Stimulated activated CD8-positive, alpha-beta memory T cell treated with anti-CD3 and anti-CD28 coated beads, Interleukin-2, amount 100 ng/mL, for 1 hour (primary cell): Measurements from ENCODE around the gene DNAH8.

Source experiments
- DNase-seq, 2 donors: peaks; one replicate each; pipeline ENCODE4 v3.0.0-alpha.2; 2020; ENCODE audit warnings: low read depth in 2 of 2

The DNAH8 gene

DNA sequence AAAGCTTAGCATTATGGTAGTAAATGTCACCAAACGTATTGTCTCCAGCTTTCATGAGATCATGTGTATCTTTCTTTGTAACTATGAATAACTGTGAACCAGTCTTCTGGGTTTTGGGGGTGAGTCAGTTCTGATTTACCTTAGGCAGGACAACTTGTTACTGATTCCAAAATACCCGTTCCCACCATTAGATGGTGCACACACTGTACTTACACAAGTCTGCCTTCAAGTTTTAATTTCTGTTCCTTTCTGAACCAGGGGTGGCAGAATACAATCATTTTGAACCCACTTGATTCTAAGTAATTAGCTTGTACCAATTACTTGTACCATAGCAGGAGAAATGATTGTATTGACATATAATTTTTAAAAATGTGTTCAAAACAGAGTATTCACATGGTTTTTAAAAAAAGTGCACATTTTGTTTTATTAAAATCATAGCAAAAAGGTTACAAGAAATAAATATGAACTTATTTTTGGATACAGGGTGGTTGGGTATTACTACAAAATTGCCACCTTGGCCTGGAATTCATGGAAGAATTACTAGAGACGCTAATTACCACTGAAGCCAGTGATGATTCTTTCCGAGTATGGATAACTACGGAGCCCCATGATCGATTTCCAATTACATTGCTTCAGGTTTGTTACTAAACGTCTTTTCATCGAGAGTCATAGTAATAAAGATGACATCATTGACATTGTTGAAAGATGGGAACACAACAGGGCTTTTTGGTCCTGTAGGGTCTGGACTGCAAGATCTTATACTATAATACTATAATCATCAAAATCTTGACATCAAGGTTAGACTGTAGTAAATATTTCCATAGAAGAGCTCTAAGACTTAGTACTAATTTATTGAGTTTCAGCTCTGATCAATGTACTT lies 258.3 kb downstream of the DNAH8 start:
- DNase-seq: no peak

DNA sequence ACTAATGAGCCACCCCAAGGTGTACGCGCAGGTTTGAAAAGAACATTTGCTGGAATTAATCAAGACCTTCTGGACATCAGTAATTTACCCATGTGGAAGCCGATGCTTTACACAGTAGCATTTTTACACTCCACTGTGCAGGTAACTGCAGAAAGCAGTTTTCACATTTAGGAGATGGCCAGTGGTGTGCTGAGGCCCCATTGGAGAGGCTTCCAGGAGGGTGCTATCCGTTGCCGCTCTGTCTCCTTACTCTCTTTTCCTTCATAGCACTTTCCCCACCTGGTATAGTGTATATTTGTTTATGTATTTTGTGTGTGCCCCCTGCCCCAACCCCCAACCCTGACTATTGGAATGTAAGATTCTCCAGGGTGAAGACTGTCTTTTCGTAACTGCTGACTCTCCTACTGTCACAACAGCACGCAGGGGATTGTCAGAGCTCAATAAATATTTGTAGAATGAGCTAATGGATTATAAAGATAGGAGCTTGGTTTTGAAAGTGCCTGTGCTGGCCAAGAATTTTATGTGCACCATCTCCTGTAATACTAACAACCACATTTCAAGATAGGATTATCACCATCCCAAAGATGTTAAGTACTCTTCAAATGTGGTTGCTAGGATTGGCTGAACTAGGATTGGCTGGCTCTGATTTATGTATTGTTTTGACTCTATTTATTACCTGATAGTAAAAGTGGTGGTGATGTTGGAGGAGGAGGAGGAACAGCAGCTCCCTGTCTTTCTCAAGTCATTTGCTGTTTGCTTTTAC lies 259.5 kb downstream of the DNAH8 start:
- DNase-seq: no peak

DNA sequence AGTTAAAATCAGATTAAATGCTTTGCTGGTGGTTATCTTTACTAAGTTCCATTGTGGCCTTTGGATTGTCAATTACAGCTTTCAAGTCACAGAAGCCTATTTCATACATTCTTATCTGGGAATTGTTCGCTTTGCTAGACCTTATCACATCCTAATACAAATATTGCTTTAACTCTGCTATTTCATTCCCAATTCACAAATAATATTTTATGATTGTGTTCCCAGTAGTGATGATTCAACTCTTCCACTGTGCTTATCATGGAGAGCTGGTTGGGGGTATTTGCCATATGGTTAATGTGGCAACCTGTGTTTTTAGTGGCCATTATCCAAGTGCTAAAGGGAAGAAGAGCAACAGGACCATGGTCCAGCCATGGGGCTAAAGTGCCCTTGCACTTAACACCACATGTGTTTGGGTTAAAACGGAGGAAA lies 260.5 kb downstream of the DNAH8 start:
- no peak for DNase-seq

DNA sequence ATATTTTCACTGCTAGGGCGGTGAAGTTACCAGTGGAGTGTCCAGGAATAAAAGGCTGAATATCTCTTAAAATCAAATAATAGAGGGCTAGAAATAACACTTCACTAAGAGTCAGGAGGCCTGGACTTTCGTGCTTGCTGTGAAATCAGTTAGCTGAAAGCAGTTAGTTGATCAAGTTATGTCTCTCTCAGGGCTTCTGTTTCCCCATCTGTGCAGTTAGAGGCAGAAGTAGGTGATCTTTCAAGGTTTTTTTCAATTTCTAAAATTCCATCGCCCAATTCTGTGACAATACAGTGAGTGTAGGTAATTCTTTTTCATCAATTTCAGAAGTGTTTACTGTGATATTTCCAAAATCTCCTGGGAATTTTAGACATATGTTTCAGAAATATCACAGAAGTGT lies 260.9 kb downstream of the DNAH8 start:
- no peak for DNase-seq

DNA sequence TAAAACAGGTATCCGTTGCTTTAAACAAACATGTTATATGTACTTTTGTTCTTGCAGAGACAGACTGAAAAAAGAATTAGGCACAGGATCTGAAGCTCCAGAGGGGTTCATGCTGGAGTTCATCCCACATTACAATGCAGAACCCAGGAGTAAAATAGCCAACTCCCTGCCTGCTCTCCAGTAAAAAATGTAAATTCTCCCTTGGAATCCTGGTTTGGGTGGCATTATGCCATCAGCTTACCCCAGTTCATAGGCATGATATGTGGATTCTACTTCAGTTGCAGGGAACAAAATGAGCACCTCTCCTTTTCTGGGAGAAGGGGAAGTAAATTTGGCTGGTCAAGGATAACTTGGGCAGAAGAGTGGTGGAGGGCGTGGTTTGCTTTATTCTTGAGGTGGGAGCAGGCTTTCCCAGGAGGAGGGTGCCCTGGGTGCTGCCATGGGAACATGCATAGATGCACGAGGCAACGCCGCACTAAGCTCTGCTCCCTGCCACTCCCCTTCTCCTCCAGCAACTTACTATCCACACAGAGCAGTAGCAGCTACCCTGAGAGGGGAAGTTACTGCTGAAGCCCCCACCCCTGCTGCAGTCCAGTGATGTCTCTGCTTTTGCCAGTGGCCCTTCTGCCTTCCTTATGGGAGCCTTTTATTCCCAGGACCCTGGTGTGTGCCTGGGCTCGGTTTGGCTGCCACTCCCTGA lies 261.8 kb downstream of the DNAH8 start:
- no peak for DNase-seq

DNA sequence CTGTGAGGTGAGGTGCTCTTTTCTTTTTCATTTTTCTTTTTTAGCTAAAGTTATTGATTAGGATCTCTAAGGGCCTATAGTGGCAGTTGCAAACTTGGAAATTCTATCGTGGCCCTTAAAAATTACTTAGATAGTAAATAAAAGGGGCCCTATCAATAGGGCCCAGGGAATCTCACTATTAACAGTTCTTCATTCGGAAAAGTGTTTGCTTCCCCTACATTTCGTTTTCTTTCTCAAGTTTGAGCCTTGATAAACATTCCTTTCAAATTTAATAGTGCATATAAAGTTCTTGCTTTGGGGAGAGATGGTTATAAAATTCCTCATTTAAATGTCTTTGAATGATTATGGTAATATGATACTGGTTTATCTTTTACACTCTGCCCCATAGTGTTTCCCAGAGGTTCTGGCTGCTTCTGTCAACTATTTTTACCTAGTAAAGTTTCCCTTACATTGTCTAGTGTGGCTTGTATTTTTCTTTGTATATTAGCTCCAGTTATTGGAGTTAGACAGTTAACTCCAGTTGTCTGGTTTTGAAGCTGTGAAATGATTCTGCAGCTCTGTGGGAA lies 263.1 kb downstream of the DNAH8 start:
- DNase-seq: no peak

DNA sequence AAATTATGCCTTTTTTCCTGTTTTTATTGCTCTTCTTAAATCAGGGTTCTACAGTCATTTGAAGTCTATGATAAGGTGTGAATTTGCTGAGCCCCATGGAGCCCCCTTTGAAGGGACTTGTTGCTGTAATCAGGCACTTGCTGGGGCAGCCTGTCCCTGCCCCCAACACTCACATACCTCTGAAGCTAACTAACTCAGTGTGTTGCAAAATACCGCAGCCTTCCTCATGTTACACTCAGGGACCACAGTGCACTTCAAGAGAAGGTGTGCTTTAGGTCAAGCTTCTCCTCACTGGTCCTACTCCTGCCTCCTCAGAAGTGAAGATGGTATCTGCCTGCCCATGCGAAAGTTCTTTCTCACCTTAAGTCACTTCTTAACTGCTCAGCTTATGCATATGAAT lies 267.4 kb downstream of the DNAH8 start:
- DNase-seq: no peak

DNA sequence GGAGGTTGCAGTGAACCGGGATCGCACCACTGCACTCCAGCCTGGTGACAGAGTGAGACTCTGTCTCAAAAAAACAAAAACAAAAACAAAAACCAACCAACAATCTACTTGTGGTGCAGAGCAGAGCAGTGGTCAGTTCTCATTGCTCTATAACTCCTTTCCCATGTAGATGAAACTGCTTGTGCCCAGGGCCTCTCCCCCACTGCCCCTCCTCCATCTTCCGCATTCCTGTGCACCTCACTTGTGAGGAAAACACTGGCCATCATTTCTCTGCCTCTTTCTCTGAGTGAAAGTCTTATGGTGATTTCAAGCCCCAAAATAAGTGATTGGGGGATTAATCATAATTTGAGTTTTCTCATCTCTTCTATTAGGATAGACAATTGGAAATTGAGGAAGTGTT lies 269.6 kb downstream of the DNAH8 start:
- no peak for DNase-seq

DNA sequence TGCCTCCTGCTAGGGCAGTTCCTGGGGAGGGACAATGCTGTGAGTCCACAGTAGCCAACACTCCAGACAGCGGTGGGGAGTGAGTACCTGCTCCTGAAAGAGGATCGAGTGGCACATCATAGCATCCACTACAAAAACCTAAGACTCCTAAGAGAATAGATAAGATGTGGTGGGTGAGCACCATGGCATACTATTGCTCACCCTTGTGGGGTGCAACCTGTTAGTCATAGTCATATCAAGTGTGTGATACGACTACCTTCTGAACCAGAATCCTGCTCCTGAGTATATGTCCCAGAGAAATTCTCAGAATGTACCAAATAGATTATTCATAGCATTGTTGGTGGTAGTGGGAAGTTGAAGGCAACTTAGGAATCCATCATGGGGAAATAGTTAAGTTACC lies 270.7 kb downstream of the DNAH8 start:
- no peak for DNase-seq

DNA sequence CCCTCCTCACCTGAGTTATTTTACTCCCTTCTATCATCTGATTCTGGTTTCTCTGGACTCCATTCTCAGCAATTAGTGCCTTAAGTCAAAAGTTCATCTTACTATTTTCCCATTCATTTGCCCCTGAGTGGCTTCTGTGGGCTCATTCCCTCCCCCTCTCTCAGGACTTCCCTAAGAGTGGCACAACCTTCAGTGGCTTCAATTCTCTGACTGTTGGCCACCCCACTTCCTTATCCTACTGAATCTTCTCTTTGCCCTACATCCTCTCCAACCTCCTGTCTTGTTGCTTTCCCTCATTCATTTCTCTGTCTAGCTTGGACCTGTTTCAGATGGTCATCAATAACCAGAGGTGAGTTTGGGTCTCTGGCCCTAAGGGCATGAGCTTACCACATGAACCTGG lies 272.4 kb downstream of the DNAH8 start:
- DNase-seq: no peak

DNA sequence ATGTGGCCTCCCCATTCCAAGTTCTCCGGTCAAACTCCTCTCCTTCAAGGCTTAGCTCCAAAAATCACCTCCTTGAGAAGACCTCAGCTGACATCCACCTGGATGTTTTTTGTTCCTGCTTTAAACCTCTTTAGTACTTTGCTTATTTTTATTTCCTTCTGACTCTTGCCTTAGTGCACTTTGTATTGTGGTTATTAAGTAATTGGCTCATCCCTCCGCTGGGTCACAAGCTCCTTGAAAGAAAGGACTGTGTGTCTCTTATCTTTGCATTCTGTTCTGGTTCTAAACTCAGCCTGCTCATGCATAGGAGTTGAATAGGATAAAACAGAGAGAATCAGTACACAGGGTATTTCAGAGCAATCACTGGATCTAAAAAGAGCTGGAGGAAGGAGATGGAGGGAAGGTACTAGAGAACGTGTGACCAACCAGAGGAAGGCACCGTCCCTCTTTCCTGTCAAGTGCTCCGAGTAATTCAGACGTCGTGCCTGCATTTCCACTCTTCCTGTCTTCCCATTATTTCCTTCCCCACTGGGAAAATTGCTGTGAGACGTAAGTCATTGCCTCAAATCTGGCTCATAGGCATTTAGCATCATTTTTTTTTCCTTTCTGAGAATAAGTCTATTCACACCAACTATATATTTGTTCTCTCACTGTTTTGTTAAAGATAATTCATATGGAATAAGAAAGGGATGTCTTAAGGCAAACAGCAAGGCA lies 273.8 kb downstream of the DNAH8 start:
- DNase-seq: no peak

DNA sequence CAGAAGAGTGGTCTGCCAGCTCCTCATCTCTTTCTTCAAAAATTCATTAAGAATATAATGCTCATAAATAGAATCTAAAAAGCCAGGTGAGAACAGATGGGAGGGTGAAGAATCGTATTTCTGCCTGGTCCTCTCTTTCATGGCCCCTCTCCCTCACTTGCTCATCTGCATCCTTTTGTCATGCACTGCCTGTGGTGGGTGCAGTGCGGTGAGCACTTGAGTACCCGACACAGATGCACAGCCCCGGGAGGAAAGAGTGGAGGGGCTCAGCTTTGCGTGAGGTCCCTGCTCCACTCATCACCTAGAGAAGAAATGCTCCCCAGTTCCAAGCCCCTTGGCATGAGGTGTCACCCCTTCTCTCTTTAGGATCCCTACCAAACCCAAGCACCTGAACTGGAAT lies 275.4 kb downstream of the DNAH8 start:
- DNase-seq: no peak

DNA sequence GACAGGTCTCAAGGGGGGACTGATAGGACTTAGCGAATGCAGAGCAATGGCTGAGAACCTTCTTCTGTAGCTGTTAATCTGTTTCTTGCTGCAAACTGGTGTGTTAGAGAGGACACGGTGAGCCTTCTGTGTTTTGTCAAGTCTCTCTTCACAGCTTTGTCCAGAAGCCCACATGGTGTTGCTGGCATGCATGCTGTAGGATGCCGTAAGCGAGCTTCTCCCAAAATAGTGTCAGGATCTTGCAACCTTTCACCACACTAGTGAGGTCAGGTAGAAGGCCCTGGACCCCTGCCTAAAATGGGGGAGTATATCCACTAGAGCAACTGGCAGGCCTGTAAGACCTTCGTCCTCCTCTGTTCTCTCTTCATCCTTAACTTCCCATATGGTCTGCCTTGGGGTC lies 281.6 kb downstream of the DNAH8 start:
- no peak for DNase-seq

DNA sequence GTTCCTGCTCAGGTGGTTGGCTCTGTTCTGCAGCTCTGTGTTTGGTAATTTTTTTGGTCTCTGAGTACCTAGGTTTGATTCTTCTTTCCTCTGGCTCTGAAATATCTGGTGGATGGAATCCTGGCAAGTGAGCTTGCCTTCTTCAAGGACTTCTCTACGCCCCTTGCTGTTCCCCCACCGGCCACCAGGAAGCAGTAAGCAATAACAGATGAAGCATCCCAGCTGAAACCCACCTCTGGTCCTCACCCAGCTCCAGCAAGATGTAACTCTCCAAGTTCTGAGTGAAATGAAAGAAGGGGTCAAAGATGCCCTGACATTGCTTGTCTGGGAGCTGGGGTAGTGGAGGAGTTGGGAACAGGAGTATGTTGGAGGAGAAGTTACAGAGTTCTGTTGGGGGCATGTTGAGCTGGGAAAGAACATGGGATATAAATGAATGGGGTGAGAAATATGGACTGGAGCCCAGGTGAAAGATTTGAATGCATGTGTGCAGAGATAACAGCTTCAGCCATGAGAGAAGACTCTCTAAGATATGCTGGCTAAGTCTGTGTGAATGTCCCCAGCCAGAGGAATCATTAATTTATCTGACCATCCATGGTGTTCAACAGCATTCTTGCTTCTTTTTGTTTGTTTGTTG lies 282.1 kb downstream of the DNAH8 start:
- DNase-seq: no peak

DNA sequence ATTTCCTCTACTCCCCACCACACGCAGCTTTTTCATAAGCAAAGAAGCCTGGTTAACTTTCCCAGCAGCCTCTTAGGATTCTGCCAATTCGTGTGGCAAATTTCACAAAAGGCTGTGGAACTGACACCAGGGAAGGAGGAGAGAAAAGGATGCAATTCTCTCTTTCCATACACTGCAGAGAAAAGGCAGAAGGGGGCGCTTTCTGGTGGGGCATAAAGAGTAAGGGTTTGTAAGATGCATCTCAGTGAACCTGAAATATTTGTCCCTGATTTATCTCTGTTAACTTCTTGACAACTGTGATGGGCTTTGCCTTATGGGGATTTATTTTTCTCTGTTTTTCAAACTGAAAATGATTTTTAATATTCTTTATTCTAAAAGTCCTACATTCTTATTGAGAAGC lies 288.0 kb downstream of the DNAH8 start:
- DNase-seq: no peak

DNA sequence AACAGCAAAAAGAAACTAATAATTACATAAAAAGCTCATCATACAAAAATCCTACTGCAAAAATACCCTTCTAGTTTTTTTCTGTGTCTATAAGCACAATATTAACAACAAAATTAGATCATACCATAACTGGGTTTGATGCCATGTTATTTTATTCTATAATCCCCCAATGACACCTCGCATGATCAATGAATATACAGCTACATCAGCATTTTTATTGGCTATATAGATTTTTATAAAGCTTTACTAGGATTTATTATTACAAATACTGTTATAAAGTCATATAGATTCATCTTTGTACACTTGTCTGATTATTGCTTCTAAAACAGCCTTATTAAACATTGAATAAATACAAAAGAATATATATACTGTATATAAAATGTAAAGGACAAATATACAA lies 288.4 kb downstream of the DNAH8 start:
- DNase-seq: no peak

DNA sequence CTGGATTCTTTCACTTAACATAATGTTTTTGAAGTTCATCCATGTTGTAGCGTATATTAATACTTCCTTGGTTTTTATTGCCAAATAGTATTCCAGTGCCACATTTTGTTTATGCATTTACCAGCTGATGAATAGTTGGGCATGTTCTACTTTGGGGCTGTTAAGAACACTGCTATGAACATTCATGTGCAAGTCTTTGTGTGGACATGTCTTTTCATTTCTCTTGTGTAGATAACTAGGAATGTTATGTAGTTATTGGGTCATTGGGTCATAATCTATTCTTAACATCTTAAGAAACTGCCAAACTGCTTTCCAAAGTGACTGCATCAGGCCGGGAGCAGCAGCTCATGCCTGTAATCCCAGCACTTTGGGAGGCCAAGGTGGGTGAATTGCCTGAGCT lies 289.7 kb downstream of the DNAH8 start:
- DNase-seq: no peak

DNA sequence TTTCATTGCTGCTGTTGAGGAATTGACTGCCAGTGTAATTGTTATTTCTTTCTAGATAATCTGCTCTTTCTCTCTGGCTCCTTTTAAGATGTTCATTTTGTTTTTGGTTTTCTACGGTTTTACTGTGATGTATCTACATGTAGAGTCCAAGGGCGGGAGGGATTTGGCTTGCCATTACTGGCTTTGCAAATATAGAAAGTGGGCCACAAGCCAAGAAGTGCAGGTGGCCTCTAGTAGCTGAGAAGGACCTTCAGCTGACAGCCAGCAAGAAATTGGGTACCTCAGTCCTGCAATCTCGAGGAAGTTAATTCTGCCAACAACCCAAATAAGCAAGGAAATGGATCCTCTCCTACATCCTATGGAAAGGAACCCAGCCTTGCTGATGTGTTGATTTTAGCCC lies 290.7 kb downstream of the DNAH8 start:
- no peak for DNase-seq

DNA sequence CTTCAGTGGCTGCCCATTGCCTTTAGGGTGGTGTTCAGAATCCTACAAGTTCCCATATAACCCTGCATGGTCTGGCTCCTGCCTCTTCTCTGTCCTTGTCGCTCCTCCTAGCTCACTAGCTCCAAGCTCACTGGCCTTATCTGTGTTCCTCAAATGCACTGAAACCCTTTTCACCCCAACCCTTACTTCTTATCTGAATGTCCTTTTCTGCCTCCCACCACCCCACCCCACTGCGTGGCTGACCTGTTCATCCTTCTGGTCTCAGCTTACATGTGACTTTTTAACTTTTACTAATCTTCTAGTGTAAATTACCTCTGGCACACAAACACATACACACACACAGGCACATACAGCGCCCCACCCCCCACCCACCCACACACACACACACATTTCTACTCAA lies 292.5 kb downstream of the DNAH8 start:
- no peak for DNase-seq

DNA sequence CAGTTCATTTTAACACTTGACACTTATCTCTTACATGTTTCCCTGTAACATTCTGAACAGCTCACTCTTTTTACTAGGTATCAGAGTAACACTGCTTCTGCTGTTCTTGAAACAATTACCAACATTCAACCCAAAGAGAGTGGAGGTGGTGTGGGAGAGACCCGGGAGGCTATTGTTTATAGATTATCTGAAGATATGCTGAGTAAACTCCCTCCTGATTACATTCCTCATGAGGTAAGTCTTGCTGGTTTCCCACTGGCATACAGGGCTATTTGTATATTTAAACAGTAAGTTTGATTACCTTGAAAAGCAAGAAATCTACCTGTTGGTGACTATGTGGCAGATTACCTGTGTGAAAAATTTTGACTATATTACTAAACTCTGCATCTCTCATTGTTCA lies 293.6 kb downstream of the DNAH8 start:
- DNase-seq: no peak

DNA sequence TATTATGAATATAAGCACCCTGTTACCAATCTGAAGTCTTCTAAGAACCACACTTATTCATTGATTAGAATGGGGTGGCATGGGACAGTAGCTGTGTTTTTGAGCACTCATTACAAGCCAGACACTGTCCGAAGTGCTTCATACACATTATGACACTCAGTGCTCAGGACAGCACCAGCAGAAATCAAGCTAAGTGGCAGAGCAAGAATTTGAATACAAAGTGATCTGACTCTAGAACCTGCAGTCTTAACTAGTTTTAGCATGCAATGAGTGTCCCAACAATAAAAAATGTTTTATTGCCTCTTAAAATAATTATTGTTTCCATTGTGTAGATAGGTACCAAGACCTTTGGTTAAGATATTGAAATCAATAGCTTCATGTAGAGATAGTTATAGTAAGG lies 294.4 kb downstream of the DNAH8 start:
- DNase-seq: no peak
